Activated CD4-positive, alpha-beta memory T cell treated with anti-CD3 and anti-CD28 coated beads, Interleukin-2, amount 10 ng/mL, durations not matched to agents 7 days and 5 days (primary cell): ENCODE data around the gene CABLES1. TPM values are rescaled to one million over a fixed set of nuclear protein-coding genes. Genes with fewer than 3 reads are reported as not detected.

Experiments
- CTCF ChIA-PET: fragments of 350-600 bp; sonication (Branson Sonifier 250); formaldehyde crosslinking; loops from one replicate; lab custom pipeline; 2021; ENCODE audit warnings: antibody characterized with exemption, inconsistent platforms; lab: Charles Lee
- POLR2A ChIA-PET: fragments of 350-600 bp; sonication (Branson Sonifier 250); formaldehyde crosslinking; loops from one replicate; lab custom pipeline; 2021; ENCODE audit warnings: antibody characterized with exemption; lab: Charles Lee
- DNase-seq: peaks from one replicate; pipeline ENCODE4 v3.0.0-alpha.2; 2020
- H3K27ac Mint-ChIP-seq: one replicate; pipeline ENCODE4 v1.8.0; 2021; ENCODE audit warnings: mild to moderate bottlenecking, mixed read lengths
- H3K27me3 Mint-ChIP-seq: one replicate; pipeline ENCODE4 v1.8.0; 2021; ENCODE audit warnings: mixed read lengths
- H3K36me3 Mint-ChIP-seq: one replicate; pipeline ENCODE4 v1.8.0; 2021; ENCODE audit warnings: low read depth, mixed read lengths
- H3K4me1 Mint-ChIP-seq: one replicate; pipeline ENCODE4 v1.8.0; 2021; ENCODE audit warnings: mixed read lengths
- H3K4me3 Mint-ChIP-seq: one replicate; pipeline ENCODE4 v1.8.0; 2021; ENCODE audit warnings: mild to moderate bottlenecking, mixed read lengths
- H3K9me3 Mint-ChIP-seq: one replicate; pipeline ENCODE4 v1.8.0; 2021; ENCODE audit warnings: mixed read lengths
- total RNA-seq, 2 experiments: library from RNA; stranded (reverse); gene quantifications; one replicate each; pipeline ENCODE4 v1.2.3, GENCODE V29; 2021

CABLES1 gene
- total RNA-seq, 2 experiments from 2014 or later = 2.7 to 2.8 TPM

DNA sequence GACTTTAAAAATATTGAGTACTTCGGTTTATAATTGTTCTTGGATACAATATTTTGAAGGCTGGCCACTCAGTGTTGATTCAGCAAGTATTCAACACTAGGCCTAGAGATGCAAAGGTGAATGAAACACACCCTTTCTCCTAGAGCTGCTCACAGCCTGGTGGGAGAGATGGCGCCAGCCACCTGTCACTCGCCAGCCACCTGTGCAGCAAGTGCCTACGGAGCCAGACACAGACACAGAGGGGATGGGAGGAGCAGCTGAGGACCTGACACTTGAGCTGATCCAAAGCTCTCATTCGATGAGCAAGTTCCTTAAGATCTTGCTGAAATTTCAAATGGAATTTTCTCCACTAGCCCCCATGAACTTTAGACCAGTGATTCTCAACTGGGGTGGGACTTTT, 166.7 kb downstream of the CABLES1 start:
- H3K27ac Mint-ChIP-seq = no peak overlapping the region
- no peaks in the 10 kb centered on the region for H3K9me3 Mint-ChIP-seq
- no peak overlapping the region for H3K4me3 Mint-ChIP-seq
- DNase-seq = no peak
- ChIA-PET CTCF (no interaction called here), POLR2A (no interaction called here)
- H3K4me1 Mint-ChIP-seq = peaks cover 9% of the 10 kb centered on the region
- no peaks in the 10 kb centered on the region for H3K27me3 Mint-ChIP-seq
- no peaks in the 10 kb centered on the region for H3K36me3 Mint-ChIP-seq

DNA sequence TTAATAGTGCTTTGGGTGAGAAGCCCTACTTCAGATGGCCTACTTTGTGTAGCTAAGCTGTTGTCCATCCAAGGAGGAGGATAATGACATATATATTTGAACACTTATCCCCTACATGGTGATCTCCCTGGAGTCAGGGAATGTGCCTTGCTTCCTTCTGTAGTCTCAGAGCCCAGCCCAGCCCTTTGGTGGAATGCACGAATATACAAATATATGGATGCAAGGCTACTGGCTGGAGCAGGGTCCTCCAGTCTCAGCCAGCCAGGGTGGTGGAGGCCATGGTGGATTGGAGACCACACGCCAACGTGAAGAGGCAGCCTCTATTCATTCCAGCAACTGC, 167.2 kb downstream of the CABLES1 start:
- Mint-ChIP-seq H3K27ac (no peak overlapping the region), H3K4me3 (no peak overlapping the region), H3K27me3 (no peaks in the 10 kb centered on the region), H3K4me1 (peaks cover 14% of the 10 kb centered on the region), H3K36me3 (peaks cover 3% of the 10 kb centered on the region), H3K9me3 (no peaks in the 10 kb centered on the region)
- DNase-seq = no peak
- ChIA-PET POLR2A (no interaction called here), CTCF (no interaction called here)

DNA sequence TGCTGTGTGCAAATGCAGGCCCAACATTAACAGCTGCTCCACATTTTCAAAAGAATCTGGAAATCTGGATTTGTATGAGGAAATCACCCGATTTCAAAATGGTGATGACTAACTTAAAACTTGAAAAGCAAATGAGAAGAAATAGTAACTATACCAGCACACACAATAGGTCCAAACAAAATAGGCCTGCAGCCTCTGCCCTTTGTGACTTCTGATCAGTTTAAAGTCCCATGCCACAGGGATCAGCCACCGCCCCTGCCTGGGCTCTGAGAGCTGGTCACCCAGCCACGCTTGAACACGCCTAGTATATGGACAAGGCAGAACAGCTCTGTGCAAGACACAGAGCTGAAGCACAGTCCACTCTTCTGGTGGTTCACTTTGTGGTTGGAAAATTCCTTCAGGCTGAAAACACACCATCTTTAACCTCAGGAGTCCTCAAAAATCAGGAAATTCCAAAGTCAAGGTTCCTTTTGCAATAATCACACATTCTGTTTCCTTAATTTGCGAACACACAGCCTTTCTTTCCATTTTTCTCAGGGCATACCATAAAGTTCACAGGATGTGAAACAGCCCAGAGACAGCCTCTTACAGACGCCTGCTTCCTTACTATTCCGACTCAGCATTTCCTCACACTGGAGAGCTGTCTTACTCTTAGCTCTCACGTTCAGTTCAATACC, 167.7 kb downstream of the CABLES1 start:
- H3K27me3 Mint-ChIP-seq = no peaks in the 10 kb centered on the region
- CTCF ChIA-PET = no interaction called here
- peaks cover 19% of the 10 kb centered on the region for H3K4me1 Mint-ChIP-seq
- no peaks in the 10 kb centered on the region for H3K9me3 Mint-ChIP-seq
- H3K4me3 Mint-ChIP-seq = no peak overlapping the region
- DNase-seq = no peak
- no peak overlapping the region for H3K27ac Mint-ChIP-seq
- peaks cover 8% of the 10 kb centered on the region for H3K36me3 Mint-ChIP-seq
- POLR2A ChIA-PET = no interaction called here

DNA sequence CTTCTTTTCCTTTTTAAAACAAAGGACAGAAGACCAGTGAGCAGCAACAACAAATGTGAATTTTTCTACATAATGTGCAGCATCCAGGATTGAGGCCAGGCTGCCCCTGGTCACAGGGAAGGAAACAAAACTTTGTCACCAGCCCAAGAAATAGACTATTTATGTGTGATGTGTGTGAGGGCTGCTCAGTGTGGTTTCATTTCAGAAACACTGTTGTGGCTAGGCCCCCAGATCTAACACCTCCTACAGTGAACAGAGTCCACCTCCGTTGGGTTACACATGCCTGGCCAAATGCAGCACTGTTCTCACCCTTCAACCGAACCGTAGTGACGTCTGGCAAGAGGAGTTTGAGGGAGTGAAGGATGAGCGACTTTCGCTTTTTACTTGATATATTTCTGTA, 171.5 kb downstream of the CABLES1 start:
- H3K27ac Mint-ChIP-seq = peak overlapping the region; percentile 19
- POLR2A ChIA-PET = no interaction called here

DNA sequence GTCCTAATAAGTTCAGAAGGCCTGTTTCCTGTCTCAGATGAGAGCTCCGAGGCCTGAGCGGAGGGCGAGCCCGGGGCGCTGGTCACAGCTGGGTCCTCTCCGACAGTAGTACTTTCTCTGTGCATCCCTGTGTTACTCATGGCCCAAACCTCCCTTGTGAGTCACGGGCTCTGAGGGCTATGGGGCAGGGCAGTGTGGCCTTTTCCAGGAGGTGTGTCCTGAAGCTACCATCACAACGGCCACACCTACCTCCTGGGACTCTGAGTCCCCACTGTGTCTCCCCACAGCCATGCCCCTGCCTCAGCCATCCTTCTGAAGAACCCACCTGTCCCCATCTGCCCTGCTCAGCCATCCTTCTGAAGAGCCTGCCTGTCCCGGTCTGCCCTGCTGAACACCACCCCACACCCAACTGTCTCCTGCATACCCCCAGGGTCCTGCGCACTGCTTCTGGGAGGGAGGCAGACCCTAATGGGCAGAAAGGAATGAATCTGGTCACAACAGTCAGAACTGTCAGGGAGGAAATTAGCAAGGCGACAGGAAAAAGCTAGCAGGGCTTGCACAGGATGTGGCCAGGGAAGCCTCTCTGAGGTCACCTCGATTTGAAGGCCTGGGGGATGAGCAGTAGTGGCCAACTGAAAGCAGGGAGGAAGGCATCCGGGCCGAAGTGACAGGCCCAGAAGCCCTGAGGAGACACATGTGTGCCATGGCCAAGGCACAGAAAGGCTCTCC, 172.4 kb downstream of the CABLES1 start:
- Mint-ChIP-seq H3K27me3 (no peaks in the 10 kb centered on the region), H3K4me1 (peaks cover 40% of the 10 kb centered on the region), H3K27ac (peak overlapping the region; percentile 87), H3K36me3 (peaks cover 11% of the 10 kb centered on the region), H3K9me3 (no peaks in the 10 kb centered on the region), H3K4me3 (peak overlapping the region; percentile 36)
- ChIA-PET POLR2A (no interaction called here), CTCF (no interaction called here)
- DNase-seq = peak; percentile 75

More for the DNA sequence above, 171.5 kb downstream of the CABLES1 start:
- no peak overlapping the region for H3K4me3 Mint-ChIP-seq
- CTCF ChIA-PET = no interaction called here
- peaks cover 31% of the 10 kb centered on the region for H3K4me1 Mint-ChIP-seq
- H3K27me3 Mint-ChIP-seq = no peaks in the 10 kb centered on the region
- no peaks in the 10 kb centered on the region for H3K9me3 Mint-ChIP-seq
- peaks cover 11% of the 10 kb centered on the region for H3K36me3 Mint-ChIP-seq
- peak; percentile 24 for DNase-seq

Other genes with a start within 250 kb of the CABLES1 start
- 10 to 100 TPM; 55.0 to 55.9 TPM for gene RBBP8, start 202.2 kb upstream of the CABLES1 start, total RNA-seq